Progenitor cell of endocrine pancreas (in vitro differentiated cells): ENCODE results near the gene NTS. TPM values are rescaled to one million over a fixed set of nuclear protein-coding genes. Genes with fewer than 3 reads are reported as not detected.

ENCODE experiments used
- DNase-seq: peaks from one replicate; pipeline ENCODE4 v3.0.0; 2021; ENCODE audit warnings: low spot score; ENCODE audit not compliant: unreplicated experiment
- H3K27ac Mint-ChIP-seq: 2 replicates; pipeline ENCODE4 v1.8.0; 2021; ENCODE audit warnings: mild to moderate bottlenecking, moderate library complexity, mixed read lengths
- H3K27me3 Mint-ChIP-seq: 2 replicates; pipeline ENCODE4 v1.8.0; 2021; ENCODE audit warnings: mixed read lengths
- H3K36me3 Mint-ChIP-seq: 2 replicates; pipeline ENCODE4 v1.8.0; 2022; ENCODE audit warnings: mixed read lengths; ENCODE audit not compliant: insufficient read depth
- H3K4me1 Mint-ChIP-seq: 2 replicates; pipeline ENCODE4 v1.8.0; 2021; ENCODE audit warnings: low read depth, mixed read lengths
- H3K4me3 Mint-ChIP-seq: 2 replicates; pipeline ENCODE4 v1.8.0; 2021; ENCODE audit warnings: low read depth, mild to moderate bottlenecking, moderate library complexity, mixed read lengths
- H3K9me3 Mint-ChIP-seq: 2 replicates; pipeline ENCODE4 v1.8.0; 2021; ENCODE audit warnings: low read depth, mixed read lengths
- total RNA-seq: library from RNA; stranded (reverse); gene quantifications from 2 replicates; pipeline ENCODE4 v1.2.1, GENCODE V29; 2021
- TF ChIP-seq, protein P1 (sequence below): fragments of 200-600 bp; sonication (generic); IDR thresholded peaks from one replicate; pipeline ENCODE4 v1.5.0; 2021; ENCODE audit warnings: antibody characterized with exemption, mild to moderate bottlenecking; ENCODE audit not compliant: unreplicated experiment

The NTS gene
- total RNA-seq, 1 donor from 2014 or later = 3.6 TPM

GRCh38 chr12:85833579-85833978 lies 40.5 kb upstream of the NTS start:
- Mint-ChIP-seq H3K9me3 (peaks cover 7% of the 10 kb centered on the region), H3K27ac (no peak overlapping the region), H3K27me3 (no peaks in the 10 kb centered on the region), H3K4me3 (no peak overlapping the region), H3K4me1 (peaks cover 24% of the 10 kb centered on the region), H3K36me3 (peaks cover 2% of the 10 kb centered on the region)
- TF ChIP-seq, protein P1, sequence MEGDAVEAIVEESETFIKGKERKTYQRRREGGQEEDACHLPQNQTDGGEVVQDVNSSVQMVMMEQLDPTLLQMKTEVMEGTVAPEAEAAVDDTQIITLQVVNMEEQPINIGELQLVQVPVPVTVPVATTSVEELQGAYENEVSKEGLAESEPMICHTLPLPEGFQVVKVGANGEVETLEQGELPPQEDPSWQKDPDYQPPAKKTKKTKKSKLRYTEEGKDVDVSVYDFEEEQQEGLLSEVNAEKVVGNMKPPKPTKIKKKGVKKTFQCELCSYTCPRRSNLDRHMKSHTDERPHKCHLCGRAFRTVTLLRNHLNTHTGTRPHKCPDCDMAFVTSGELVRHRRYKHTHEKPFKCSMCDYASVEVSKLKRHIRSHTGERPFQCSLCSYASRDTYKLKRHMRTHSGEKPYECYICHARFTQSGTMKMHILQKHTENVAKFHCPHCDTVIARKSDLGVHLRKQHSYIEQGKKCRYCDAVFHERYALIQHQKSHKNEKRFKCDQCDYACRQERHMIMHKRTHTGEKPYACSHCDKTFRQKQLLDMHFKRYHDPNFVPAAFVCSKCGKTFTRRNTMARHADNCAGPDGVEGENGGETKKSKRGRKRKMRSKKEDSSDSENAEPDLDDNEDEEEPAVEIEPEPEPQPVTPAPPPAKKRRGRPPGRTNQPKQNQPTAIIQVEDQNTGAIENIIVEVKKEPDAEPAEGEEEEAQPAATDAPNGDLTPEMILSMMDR = no peak
- no peak for DNase-seq

DNA sequence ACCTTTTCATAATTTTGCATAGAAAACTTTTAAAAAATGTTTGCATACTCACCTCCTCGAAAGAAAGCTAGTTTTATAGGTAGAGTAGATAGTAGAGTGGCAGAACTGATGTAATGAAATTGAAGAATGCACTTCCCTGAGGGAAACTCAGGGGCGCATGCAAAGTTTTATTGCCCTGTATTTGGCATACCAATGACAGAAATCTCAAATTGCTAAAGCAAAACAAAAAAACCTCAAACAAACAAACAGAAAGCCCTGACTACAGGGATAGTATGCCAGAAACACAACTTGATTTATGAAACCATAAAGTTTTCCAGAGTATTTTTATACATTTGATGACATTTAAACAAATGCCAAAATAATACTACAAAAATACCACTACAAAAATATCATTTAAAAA lies 39.7 kb upstream of the NTS start:
- Mint-ChIP-seq H3K4me1 (peaks cover 24% of the 10 kb centered on the region), H3K27me3 (no peaks in the 10 kb centered on the region), H3K36me3 (peaks cover 2% of the 10 kb centered on the region), H3K4me3 (peak overlapping the region; percentile 66), H3K9me3 (peaks cover 3% of the 10 kb centered on the region), H3K27ac (peak overlapping the region; percentile 37)
- TF ChIP-seq, protein P1 = no peak
- no peak for DNase-seq

DNA sequence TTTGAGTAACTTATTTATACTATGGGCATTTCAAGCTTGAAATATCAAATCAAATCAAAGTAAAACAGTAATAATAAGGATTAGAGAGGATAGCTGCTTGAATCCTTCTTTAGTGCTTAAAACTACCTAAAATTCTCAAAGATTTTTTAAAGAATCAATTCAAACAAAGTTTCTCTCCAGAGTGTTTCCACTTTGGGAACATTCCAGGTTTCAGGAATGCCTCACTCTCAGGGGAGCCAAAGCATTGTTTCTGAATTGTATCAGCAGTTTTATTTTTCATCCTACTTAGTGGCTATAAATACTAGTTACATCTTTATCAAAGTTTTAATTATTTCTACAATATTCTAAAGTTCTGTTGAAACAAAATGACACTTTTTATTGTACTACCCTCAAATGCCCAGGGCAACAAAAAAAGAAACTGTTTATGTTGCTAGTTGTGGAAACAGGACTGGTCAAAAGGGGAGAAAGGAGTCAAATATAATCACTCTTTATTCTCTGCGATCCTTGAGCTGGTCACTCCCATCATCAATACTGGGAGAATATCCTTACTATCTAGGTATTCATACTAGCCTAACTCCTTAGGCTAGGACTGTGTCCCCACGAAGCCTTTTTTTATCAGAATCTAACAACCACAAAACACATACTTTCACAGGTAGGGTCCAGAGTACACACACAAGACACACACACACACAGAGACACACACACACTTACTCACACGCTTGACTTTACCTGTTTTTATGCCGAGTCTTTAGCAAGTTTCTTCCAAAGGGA lies 38.5 kb upstream of the NTS start:
- DNase-seq = no peak
- Mint-ChIP-seq H3K27me3 (no peaks in the 10 kb centered on the region), H3K4me3 (peak overlapping the region; percentile 82), H3K9me3 (no peaks in the 10 kb centered on the region), H3K27ac (peak overlapping the region; percentile 87), H3K4me1 (peaks cover 24% of the 10 kb centered on the region), H3K36me3 (no peaks in the 10 kb centered on the region)
- TF ChIP-seq, protein P1 = no peak

DNA sequence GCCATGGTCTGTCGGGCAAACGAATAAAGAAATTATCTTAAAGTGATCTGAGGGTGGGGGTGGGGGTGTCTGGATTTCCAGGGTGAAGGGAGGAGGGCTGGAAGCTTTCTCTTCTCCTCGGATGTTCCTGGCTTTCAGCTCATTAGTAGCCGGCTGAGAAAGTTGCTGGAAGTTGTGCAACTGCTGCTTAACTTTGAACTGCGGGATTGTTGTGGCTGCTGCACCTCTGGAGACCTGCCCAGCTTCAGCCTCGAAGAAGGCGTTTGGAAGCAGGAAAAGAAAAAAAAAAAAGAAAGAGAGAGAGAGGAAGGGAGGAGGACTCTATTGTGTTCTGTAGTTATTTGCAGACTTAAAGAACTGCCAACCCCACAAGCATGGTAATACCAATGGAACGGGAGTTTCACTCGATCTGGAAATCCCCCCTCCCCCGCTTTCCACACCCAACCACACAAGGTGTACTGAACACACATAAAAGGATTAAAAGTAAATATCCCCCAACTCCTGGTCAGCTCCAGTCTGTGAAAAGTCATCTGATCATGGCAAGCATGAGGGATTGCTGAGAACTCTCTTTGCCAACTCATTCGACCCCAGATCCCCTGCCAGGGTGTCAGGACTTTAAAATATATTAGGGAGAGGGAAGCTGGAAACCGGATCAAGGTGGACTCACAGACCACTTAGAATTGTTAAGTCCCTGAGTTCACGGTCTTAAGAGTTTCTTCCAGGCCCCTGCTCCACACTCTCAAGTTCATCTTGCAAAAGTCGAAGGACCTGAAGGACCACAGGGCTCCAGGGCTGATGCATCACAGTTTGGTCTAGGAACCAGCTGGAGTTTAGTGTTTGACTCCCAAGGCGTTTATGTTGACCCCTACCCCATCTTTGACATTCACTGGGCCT lies 37.7 kb upstream of the NTS start, which contains the start of gene RASSF9:
Gene RASSF9, minus strand, starts transcription at position 213 of the 894 bp plus-strand sequence. Its CDS starts 208 bp downstream, at position 5.
- TF ChIP-seq, protein P1 = no peak
- no peaks in the 10 kb centered on the region for H3K9me3 Mint-ChIP-seq
- H3K27me3 Mint-ChIP-seq = no peaks in the 10 kb centered on the region
- no peaks in the 10 kb centered on the region for H3K36me3 Mint-ChIP-seq
- peaks cover 24% of the 10 kb centered on the region for H3K4me1 Mint-ChIP-seq
- H3K4me3 Mint-ChIP-seq = peak within 1 kb of the TSS; percentile 82
- DNase-seq = no peak
- peak within 1 kb of the TSS; percentile 87 for H3K27ac Mint-ChIP-seq

GRCh38 chr12:85843606-85844310 lies 30.3 kb upstream of the NTS start:
- TF ChIP-seq, protein P1 = no peak
- no peak overlapping the region for H3K27ac Mint-ChIP-seq
- no peak for DNase-seq
- H3K36me3 Mint-ChIP-seq = no peaks in the 10 kb centered on the region
- no peaks in the 10 kb centered on the region for H3K9me3 Mint-ChIP-seq
- no peaks in the 10 kb centered on the region for H3K27me3 Mint-ChIP-seq
- H3K4me1 Mint-ChIP-seq = peaks cover 3% of the 10 kb centered on the region
- no peak overlapping the region for H3K4me3 Mint-ChIP-seq
